ENCODE measurements around the gene GADD45B. TPM values are rescaled to one million over a fixed set of nuclear protein-coding genes. Genes with fewer than 3 reads are reported as not detected.

The GADD45B gene
- total and polyA plus RNA-seq, 7 donors = 10.9 to 94.1 (median 19.3) TPM

DNA sequence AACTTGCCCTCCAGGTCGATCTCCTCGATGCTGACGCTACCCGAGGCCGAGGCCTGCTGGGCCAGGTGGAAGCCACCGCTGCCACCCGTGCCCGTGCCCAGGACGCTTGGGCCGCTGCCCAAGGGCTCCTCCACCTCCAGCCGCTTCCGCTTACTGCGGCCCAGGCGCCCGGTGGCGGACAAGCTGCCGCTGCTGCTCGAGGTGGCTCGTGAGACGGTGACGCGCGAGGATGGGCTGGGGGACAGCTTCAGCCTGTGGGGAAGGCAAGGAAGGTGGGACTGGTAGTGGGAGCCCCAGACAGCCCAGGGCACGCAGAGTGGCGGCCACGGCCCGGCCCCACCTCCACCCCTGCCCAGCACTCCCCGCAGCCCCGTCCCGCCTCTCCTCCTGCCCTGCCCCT, 42.1 kb upstream of the GADD45B start:
- no peak for ATAC-seq
- no peak overlapping the region for H3K27ac ChIP-seq
- no peak overlapping the region for H3K4me3 ChIP-seq
- peaks cover under 1% of the 10 kb centered on the region for H3K4me1 ChIP-seq
- no peaks in the 10 kb centered on the region for H3K27me3 ChIP-seq (ENCODE audit: insufficient read depth in 3 of 3, low read length in 2 of 3)
- TF ChIP-seq, protein P1, sequence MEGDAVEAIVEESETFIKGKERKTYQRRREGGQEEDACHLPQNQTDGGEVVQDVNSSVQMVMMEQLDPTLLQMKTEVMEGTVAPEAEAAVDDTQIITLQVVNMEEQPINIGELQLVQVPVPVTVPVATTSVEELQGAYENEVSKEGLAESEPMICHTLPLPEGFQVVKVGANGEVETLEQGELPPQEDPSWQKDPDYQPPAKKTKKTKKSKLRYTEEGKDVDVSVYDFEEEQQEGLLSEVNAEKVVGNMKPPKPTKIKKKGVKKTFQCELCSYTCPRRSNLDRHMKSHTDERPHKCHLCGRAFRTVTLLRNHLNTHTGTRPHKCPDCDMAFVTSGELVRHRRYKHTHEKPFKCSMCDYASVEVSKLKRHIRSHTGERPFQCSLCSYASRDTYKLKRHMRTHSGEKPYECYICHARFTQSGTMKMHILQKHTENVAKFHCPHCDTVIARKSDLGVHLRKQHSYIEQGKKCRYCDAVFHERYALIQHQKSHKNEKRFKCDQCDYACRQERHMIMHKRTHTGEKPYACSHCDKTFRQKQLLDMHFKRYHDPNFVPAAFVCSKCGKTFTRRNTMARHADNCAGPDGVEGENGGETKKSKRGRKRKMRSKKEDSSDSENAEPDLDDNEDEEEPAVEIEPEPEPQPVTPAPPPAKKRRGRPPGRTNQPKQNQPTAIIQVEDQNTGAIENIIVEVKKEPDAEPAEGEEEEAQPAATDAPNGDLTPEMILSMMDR (IDR thresholded peaks at IDR 0.05) = no peak
- peaks cover 3 to 52% of the 10 kb centered on the region in 2 donors for H3K36me3 ChIP-seq (ENCODE audit: insufficient read depth in 1 of 2, low read depth in 1 of 2)
- no peaks in the 10 kb centered on the region for H3K9me3 ChIP-seq
- DNase-seq = no peak
- intact Hi-C loops (cut with DNase I) = no loop called here
- 93 to 97% (median 96%) methylated on average over 26 to 30 of the region's 30 CpGs for WGBS, 3 donors

DNA sequence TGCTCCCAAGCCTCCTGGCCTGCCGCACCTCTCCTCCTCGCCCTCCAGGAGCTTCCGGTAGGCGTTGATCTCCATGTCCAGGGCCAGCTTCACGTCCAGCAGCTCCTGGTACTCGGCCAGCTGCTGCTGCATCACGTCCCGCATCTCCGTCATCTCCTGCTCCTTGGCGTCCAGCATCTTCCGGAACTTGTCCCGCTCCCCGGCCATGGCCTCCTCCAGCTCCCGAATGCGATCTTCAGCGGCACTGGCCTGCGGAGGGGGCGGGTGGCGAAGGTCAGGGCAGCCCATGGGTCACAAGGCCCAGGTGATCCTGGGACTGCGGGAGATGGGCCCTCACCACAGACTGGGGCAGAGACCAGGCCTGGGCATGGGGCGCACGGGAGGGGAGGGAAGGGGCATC, 41.7 kb upstream of the GADD45B start:
- 94 to 98% (median 95%) methylated on average over 17 to 22 of the region's 22 CpGs for WGBS, 3 donors
- no peaks in the 10 kb centered on the region for H3K4me1 ChIP-seq
- ATAC-seq (no peak), DNase-seq (no peak)
- no peaks in the 10 kb centered on the region for H3K27me3 ChIP-seq (ENCODE audit: insufficient read depth in 3 of 3, low read length in 2 of 3)
- TF ChIP-seq, protein P1 (IDR thresholded peaks at IDR 0.05) = no peak
- peaks cover 3 to 52% of the 10 kb centered on the region in 2 donors for H3K36me3 ChIP-seq (ENCODE audit: insufficient read depth in 1 of 2, low read depth in 1 of 2)
- H3K27ac ChIP-seq = no peak overlapping the region
- no peak overlapping the region for H3K4me3 ChIP-seq
- intact Hi-C loops (cut with DNase I) = no loop called here
- no peaks in the 10 kb centered on the region for H3K9me3 ChIP-seq

GRCh38 chr19:2434721-2435265, 41.1 kb upstream of the GADD45B start:
- 95 to 97% (median 95%) methylated on average over 33 to 42 of the region's 42 CpGs for WGBS, 3 donors
- Histone ChIP-seq H3K36me3 (ENCODE audit: insufficient read depth in 1 of 2, low read depth in 1 of 2) (peaks cover 3 to 52% of the 10 kb centered on the region in 2 donors), H3K4me3 (no peak overlapping the region), H3K27me3 (ENCODE audit: insufficient read depth in 3 of 3, low read length in 2 of 3) (no peaks in the 10 kb centered on the region), H3K4me1 (no peaks in the 10 kb centered on the region), H3K27ac (no peak overlapping the region), H3K9me3 (no peaks in the 10 kb centered on the region)
- intact Hi-C loops (cut with DNase I) = no loop called here
- ATAC-seq = no peak
- TF ChIP-seq, protein P1 (IDR thresholded peaks at IDR 0.05) = no peak
- DNase-seq = no peak

DNA sequence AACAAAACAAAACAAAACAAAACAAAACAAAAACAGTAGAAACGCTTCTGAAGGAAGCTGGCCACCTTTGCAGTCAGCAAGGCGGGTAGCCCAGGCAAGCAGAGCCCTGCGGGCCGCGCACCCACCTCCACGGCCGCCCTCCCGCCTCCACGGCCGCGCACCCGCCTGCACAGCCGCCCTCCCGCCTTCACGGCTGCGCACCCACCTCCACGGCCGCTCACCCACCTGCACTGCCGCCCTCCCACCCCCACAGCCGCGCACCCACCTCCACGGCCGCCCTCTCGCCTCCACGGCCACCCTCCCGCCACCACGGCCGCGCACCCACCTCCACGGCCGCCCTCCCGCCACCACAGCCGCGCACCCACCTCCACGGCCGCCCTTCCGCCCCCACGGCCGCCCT, 39.5 kb upstream of the GADD45B start:
- H3K36me3 ChIP-seq (ENCODE audit: insufficient read depth in 1 of 2, low read depth in 1 of 2) = peaks cover 3 to 42% of the 10 kb centered on the region in 2 donors
- H3K27me3 ChIP-seq (ENCODE audit: insufficient read depth in 3 of 3, low read length in 2 of 3) = no peaks in the 10 kb centered on the region
- no peak overlapping the region for H3K4me3 ChIP-seq
- intact Hi-C loops (cut with DNase I) = no loop called here
- DNase-seq (no peak), ATAC-seq (no peak)
- H3K4me1 ChIP-seq = no peaks in the 10 kb centered on the region
- no peak overlapping the region for H3K27ac ChIP-seq
- 96 to 98% (median 98%) methylated on average over 24 to 39 of the region's 39 CpGs for WGBS, 3 donors
- H3K9me3 ChIP-seq = no peaks in the 10 kb centered on the region
- TF ChIP-seq, protein P1 (IDR thresholded peaks at IDR 0.05) = no peak

- TF ChIP-seq, protein P1 (IDR thresholded peaks at IDR 0.05) = no peak
- H3K27me3 ChIP-seq (ENCODE audit: insufficient read depth in 3 of 3, low read length in 2 of 3) = no peaks in the 10 kb centered on the region
- no peak for DNase-seq
- H3K4me1 ChIP-seq = no peaks in the 10 kb centered on the region
- no peaks in the 10 kb centered on the region for H3K9me3 ChIP-seq
- H3K36me3 ChIP-seq (ENCODE audit: insufficient read depth in 1 of 2, low read depth in 1 of 2) = peaks cover 3 to 40% of the 10 kb centered on the region in 2 donors
- ATAC-seq = no peak
- no peak overlapping the region for H3K4me3 ChIP-seq
- H3K27ac ChIP-seq = no peak overlapping the region
- intact Hi-C loops (cut with DNase I) = no loop called here
- WGBS, 3 donors = 95 to 97% (median 95%) methylated on average over 15 of the region's 15 CpGs
Measured at GRCh38 chr19:2436926-2437325, 39.0 kb upstream of the GADD45B start.

All from psoas muscle (tissue), 8 donors.